NCI-H1105 treated with DMSO at 0.1 percent for 48 hours (cell line): ENCODE measurements around the gene TPD52L1.
"Not testable (repeated sequence)": the region's sequence is repeated elsewhere in the genome, so short reads cannot be mapped to it uniquely, and the experiment has no call there.

Source experiments
- DNase-seq: peaks from one replicate; lab custom pipeline; 2025; lab: John Stamatoyannopoulos, UW

TPD52L1 gene

DNA sequence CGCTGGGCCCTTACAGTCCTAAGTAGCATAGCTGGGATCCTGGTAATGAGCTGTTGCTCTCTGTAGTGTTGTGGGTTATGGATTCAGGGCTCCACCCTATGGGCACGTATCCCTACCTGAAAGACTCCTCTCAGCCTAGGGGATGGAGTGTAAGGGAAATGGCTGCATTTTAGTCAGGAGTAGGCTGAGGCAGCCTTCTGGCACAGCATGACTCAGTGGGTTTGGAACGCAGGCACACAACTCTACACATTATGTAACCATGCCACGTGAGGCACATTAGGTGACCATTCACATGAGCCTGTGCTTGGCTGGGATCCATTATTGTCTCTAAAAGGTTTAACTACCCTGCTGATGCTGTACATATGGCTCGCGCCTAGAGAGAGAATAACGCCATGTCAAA lies 120.4 kb downstream of the TPD52L1 start:
- DNase-seq: no peak

DNA sequence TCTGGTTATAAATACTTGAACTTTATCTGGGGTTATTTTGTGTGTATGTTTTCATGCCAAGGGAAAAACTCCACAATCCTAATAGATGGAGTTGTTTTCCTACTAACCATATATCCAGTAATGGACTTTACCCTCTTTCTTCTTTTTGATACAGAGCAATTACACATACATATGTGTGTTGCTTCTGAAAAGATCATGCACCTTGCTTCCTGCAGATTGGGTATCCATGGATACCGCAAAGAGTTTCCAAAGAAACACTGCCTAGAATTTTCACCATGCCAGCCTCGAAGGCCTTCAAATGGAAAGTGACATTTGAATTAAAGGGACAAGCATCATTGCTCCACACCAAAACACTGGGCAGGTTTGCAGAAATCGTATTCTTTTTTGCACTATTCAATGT lies 121.4 kb downstream of the TPD52L1 start:
- DNase-seq: no peak

- DNase-seq: no peak
Observed at GRCh38 chr6:125275779-125276178, 122.2 kb downstream of the TPD52L1 start.

GRCh38 chr6:125277838-125278237 lies 124.3 kb downstream of the TPD52L1 start:
- DNase-seq: peak; percentile 89

DNA sequence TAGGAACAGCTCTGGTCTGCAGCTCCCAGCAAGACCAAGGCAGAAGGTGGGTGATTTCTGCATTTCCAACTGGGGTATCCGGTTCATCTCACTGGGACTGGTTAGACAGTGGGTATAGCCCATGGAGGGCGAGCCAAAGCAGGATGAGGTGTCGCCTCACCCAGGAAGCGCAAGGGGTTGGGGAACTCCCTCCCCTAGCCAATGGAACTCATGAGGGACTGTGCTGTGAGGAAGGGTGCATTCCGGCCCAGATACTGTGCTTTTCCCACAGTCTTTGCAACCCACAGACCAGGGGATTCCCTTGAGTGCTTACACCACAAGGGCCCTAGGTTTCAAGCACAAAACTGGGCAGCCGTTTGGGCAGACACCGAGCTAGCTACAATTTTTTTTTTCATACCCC lies 126.4 kb downstream of the TPD52L1 start:
- DNase-seq: no peak

GRCh38 chr6:125280370-125281035 lies 126.9 kb downstream of the TPD52L1 start:
- not testable (repeated sequence) for DNase-seq

DNA sequence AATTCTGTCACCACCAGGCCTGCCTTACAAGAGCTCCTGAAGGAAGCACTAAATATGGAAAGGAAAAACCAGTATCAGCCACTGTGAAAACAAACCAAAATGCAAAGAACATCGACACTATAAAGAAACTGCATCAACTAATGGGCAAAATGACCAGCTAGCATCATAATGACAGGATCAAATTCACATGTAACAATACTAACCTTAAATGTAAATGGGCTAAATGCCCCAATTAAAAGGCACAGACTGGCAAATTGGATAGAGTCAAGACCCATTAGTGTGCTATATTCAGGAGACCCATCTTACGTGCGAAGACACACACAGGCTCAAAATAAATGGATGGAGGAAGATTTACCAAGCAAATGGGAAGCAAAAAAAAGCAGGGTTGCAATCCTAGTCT lies 128.9 kb downstream of the TPD52L1 start:
- not testable (repeated sequence) for DNase-seq

DNA sequence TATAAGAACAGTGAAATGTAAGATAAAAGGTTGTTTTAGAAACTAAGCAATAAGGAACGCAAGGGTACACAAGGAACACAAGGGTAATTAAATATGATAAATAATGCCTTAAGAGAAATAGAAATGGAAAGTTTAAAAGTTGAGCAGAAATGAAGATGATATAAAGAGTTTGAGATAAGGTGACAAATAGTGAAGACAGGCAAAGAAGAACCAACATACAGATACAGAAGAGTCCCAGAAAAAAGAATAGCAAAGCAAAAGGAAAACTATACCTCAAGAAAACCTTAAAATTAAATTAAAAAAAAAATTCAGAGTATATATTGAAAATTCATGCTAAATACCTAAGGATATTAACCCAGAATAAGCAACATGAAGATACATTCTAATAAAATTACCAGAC lies 131.8 kb downstream of the TPD52L1 start:
- DNase-seq: no peak

- DNase-seq: no peak
Observed at GRCh38 chr6:125285936-125286335, 132.4 kb downstream of the TPD52L1 start.

GRCh38 chr6:125287718-125288117 lies 134.1 kb downstream of the TPD52L1 start:
- DNase-seq: no peak

GRCh38 chr6:125293587-125293986 lies 140.0 kb downstream of the TPD52L1 start:
- no peak for DNase-seq

DNA sequence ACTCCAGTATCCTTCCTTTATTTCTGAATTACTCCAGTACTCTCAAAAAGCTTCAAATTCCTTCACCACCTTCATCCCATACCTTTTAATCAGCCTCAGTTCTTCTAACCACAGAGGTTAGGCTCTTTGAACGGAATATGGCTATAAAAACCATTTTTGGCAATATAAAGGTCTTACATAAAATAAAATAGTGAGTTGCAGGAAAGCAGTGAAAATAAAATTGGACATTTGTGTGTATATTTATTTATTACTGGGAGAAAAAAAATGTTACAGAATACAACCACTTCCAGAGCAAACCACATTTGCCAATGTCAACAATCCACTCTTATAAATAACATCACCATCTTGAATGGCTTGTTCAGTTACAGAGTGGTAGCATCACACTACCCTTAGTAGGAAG lies 140.5 kb downstream of the TPD52L1 start:
- no peak for DNase-seq

GRCh38 chr6:125294925-125295324 lies 141.4 kb downstream of the TPD52L1 start:
- DNase-seq: peak; percentile 55

DNA sequence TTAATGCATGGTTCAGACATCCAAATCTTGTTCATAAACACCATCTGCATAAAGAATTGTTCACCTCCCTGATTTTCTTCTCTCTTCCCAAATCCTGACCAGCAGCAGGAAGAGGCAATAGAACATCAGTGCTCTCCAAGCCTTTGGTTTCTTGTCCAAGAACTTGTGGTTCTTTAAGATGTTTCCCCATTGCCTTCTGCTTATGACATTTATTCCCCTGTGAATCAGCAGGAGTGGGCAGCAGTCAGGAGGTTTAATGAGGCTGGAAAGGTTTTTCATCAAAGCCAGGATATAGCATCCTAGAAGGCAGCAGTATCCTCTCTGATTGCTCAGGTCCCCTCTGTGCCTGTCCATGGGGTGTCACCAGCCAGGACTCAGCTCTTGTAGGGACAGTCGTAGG lies 142.9 kb downstream of the TPD52L1 start:
- DNase-seq: no peak

- no peak for DNase-seq
Observed at GRCh38 chr6:125299257-125299656, 145.7 kb downstream of the TPD52L1 start.

DNA sequence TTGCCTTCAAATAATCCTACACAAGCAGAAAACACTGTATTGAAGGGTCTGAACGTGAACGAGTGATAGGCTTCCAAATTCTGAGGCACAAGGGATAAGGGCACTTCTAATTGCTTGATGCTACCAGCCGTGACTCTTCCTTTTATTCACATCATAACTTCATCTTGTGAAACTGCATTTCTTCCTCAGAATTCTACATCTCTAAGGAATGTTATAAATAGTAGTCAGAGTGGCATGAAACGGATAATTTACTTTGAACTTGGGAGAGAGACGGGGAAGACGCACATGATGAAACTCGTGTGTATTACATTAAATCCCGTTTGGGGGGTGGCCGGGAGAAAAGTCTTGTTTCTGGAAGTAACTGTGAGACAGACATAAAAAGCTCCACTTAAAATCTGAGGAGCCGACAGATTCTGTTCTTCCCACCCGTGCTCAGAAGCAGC lies 147.4 kb downstream of the TPD52L1 start:
- peak; percentile 62 for DNase-seq

DNA sequence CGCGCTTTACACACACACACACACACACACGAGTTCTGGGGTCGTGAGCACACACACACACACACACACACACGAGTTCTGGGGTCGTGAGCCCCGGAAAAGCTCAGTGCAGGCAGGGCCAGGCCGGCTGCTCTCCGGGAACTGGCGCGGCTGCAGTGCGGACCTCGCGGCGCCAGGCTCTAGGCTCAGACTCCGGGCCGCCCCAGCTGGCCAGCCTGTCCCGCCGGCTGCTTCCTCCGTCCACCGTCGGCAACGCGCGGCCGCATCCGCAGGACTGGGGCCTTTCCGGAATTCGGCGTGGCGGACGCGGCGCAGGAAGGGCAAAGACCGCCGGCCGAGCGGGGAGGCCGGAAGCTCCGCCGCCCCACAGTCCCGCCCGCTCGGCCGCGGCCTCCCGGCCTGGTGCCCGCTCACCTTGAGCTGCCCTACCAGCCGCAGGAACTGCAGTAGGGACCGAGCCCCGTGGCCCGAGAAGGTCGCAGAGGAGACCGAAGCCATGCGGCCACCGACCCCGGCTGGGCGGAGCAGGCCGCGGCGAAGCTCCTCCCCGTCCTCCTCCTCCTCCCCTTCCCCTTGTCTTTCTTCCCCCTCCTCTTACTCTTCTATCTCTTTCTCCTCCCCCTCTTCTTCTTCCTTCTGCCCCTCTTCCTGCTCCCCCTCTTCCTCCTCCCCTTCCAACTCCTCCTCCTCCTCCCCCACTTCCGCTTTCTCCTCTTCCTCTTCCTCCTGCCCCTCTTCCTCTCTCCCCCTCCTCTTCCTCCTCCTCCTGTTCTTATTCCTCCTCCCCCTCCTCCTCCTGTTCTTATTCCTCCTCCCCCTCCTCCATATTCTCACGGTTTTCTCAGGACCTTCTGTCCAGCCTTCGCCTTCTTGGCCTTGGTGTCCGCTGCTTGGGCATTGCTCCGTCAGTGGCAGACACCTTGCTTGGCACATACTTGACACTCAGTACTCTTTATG lies 148.1 kb downstream of the TPD52L1 start, which contains the start of gene HDDC2:
HDDC2 (minus strand) TSS at position 533 of the 957 bp plus-strand sequence; CDS start at position 498, 35 bp downstream.
- DNase-seq: peak; percentile 62

DNA sequence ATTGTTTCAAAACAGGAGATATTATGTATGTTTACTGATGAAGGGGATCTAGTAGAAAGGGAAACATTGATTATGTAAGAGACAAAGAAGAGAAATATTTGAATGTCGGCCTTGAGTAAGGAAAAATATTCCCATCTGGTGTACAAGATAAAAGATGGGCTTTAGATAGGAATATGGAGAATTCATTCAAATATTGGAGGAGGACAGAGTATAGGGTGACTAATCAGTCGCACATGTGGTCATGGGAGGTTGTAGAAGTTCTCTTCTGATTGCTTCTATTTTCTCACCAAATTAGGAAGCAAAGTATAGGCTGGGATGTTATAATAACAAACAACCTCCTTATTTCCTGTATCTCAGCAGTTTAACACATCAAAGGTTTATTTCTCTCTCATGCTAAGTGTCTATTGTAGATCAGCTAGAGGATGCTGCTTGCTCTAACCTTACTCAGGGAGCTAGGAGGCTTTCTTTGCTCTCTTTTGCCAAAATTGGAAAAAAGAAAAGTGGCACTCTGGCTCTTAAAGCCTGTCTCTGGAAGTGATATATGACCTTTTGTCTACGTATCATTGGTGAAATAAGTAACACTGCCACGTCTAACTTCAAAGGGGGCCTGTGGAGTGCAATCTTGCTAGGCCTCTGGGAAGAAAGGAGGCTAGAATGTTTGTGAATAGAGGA lies 149.4 kb downstream of the TPD52L1 start:
- no peak for DNase-seq

DNA sequence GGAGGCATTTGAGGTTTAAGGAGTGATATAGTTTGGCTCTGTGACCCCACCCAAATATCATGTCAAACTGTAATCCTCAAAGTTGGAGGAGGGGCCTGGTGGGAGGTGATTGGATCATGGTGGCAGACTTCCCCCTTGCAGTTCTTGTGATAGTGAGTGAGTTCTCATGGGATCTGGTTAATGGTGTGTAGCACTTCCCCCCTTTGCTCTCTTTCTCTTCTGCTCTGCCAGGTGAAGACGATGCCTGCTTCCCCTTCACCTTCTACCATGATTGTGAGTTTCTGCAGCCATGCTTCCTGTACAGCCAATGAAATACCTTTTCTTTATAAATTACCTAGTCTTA lies 149.9 kb downstream of the TPD52L1 start:
- no peak for DNase-seq

- no peak for DNase-seq
Observed at GRCh38 chr6:125304970-125305660, 151.5 kb downstream of the TPD52L1 start.

GRCh38 chr6:125306756-125307149 lies 153.2 kb downstream of the TPD52L1 start:
- no peak for DNase-seq
